Heart right ventricle (tissue), 16 donors: Measurements from ENCODE around the gene PRR23A. TPM values are rescaled to one million over a fixed set of nuclear protein-coding genes. Genes with fewer than 3 reads are reported as not detected.

Source experiments
- ATAC-seq, 8 donors: fragments of 200-7000 bp; cut with Tn5 transposase; one replicate each; pipeline ENCODE4 v1.9.1; 2020; ENCODE audit warnings: mild to moderate bottlenecking in 8 of 8, moderate library complexity in 8 of 8, moderate number of reproducible peaks in 1 of 8
- DNase-seq, 2 donors: peaks; one replicate each; pipeline ENCODE4 v3.0.0-alpha.2; 2020
- H3K27ac ChIP-seq, 10 donors: fragments of 200-600 bp; sonication (generic) in 2 of 10; one replicate each; pipeline versions ENCODE4 v1.5.0 to v1.8.0; 2020 to 2022; ENCODE audit warnings: mild to moderate bottlenecking in 3 of 10
- H3K27me3 ChIP-seq, 7 donors: fragments of 200-600 bp; one replicate each; pipeline ENCODE4 v1.8.0; 2021 to 2022; ENCODE audit warnings: mild to moderate bottlenecking in 2 of 7
- H3K36me3 ChIP-seq, 9 donors: fragments of 200-600 bp; sonication (generic) in 1 of 9; one replicate each; pipeline versions ENCODE4 v1.5.0 to v1.8.0; 2020 to 2022; ENCODE audit warnings: mild to moderate bottlenecking in 2 of 9
- H3K4me1 ChIP-seq, 9 donors: fragments of 200-600 bp; sonication (generic) in 1 of 9; one replicate each; pipeline versions ENCODE4 v1.5.0 to v1.8.0; 2020 to 2022; ENCODE audit warnings: mild to moderate bottlenecking in 4 of 9
- H3K4me3 ChIP-seq, 10 donors: fragments of 200-600 bp; sonication (generic) in 2 of 10; one replicate each; pipeline versions ENCODE4 v1.5.0 to v1.8.0; 2020 to 2022; ENCODE audit warnings: mild to moderate bottlenecking in 7 of 10, moderate library complexity in 2 of 10
- H3K9me3 ChIP-seq, 11 donors: fragments of 200-600 bp in 10 of 11; sonication (generic) in 2 of 11; one replicate each; pipeline versions ENCODE4 v1.5.0 to v1.8.0; 2013 to 2022; ENCODE audit warnings: mild to moderate bottlenecking in 2 of 11, control low read depth in 1 of 11, moderate library complexity in 1 of 11
- WGBS, 2 donors: extraction: QIAGEN DNeasy Blood & Tissue Kit; methylation state at CpG; one replicate each; pipeline ENCODE4 v1.1.7; 2013; ENCODE audit warnings: inconsistent platforms in 1 of 2; 5-methylcytosine and 5-hydroxymethylcytosine counted together
- intact Hi-C, 10 donors: fragments of 100-400 bp; cut with DNase I; formaldehyde crosslinking; loops; one replicate each; pipeline versions ENCODE4 v1.11.1 to v1.14.2; 2022
- polyA plus RNA-seq, 2 donors: library from polyadenylated mRNA; stranded (reverse); fragments of 200-250 nt; gene quantifications; one replicate each; pipeline ENCODE4 v1.2.3, GENCODE V29; 2013
- total RNA-seq, 10 donors: library from RNA; stranded (reverse); fragmentation: NEBNext Ultra II Directional in 3 of 10; extraction: Animal tissue kit (Norgen Biotek cat#: 25700) in 3 of 10; gene quantifications; one replicate each; pipeline versions ENCODE4 v1.2.1 to v1.2.4, GENCODE V29; 2021 to 2023
- TF ChIP-seq, protein P1 (sequence below), 9 donors: fragments of 200-600 bp; sonication (generic) in 2 of 9; IDR thresholded peaks; one replicate each; pipeline versions ENCODE4 v1.5.0 to v1.8.0; 2021 to 2022; ENCODE audit warnings: antibody characterized with exemption in 9 of 9, mild to moderate bottlenecking in 5 of 9, moderate library complexity in 1 of 9
- donor health status: Arrhythmogenic right ventricular cardiomyopathy.
- donor health status: ischemic (EF 13 %, LVEDD 7.1; RV severe dilation, severe dysfunction).
- donor health status: healthy with polysubstance abuse.
- donor health status: DM: no; HTN: yes; CAD: no.
- donor health status: DM: no; HTN: no; CAD: no.
- donor health status: ischemic (EF 25% LVEDD 6.9; RV normal size, moderate dysfunction).
- donor health status: ischemic (EF 25% LVEDD 5.7; RV mildly dilated, moderate dysfunction).
- donor health status: healthy.
- donor health status: DM: yes; HTN: yes; CAD: no.
- donor health status: Ischemic cardiomyopathy.
- donor health status: ischemic (EF 35%, LVEDD 5.7; RV mildly dilated, moderate dysfunction).
- donor health status: nonischemic (EF 11% LVEDD 7.7; RV severe dilation, severe dysfunction).
- donor health status: DM: yes; HTN: yes; CAD: no.
- donor health status: PGD.
- donor health status: ischemic (EF 29% LVEDD 5.4; RV normal size, mild dysfunction).
- donor health status: nonischemic (EF 23%, LVEDD 6.1; RV moderate dilation, normal function).

PRR23A gene
- total and polyA plus RNA-seq, 12 donors, result not detected

DNA sequence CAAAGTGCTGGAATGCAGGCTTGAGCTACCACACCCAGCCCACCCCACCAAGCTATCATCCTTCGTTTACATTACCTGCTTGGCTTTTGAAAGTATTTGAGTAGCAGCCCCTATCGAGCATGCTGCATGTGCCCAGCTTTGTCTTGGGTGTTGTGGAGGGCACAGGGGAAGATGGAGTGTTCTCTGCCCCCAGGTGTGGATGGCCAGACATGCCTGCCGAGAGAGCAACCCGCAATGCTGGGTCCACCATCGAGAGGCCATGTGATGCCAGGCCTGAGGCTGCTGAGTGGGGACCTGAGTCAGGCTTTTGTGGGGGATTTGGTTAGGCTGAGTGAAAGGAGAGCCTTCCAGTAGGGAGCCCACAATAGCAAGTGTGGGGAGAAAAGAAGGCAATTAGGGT, 33.1 kb downstream of the PRR23A start:
- ATAC-seq, result no peak
- H3K4me1 ChIP-seq, result no peaks in the 10 kb centered on the region
- no peak overlapping the region for H3K4me3 ChIP-seq
- no peaks in the 10 kb centered on the region for H3K36me3 ChIP-seq
- H3K27ac ChIP-seq, result no peak overlapping the region
- intact Hi-C loops, result no loop called here
- WGBS, 2 donors, result 85 to 86% methylated on average over 5 of the region's 5 CpGs
- no peak for DNase-seq
- TF ChIP-seq, protein P1, sequence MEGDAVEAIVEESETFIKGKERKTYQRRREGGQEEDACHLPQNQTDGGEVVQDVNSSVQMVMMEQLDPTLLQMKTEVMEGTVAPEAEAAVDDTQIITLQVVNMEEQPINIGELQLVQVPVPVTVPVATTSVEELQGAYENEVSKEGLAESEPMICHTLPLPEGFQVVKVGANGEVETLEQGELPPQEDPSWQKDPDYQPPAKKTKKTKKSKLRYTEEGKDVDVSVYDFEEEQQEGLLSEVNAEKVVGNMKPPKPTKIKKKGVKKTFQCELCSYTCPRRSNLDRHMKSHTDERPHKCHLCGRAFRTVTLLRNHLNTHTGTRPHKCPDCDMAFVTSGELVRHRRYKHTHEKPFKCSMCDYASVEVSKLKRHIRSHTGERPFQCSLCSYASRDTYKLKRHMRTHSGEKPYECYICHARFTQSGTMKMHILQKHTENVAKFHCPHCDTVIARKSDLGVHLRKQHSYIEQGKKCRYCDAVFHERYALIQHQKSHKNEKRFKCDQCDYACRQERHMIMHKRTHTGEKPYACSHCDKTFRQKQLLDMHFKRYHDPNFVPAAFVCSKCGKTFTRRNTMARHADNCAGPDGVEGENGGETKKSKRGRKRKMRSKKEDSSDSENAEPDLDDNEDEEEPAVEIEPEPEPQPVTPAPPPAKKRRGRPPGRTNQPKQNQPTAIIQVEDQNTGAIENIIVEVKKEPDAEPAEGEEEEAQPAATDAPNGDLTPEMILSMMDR (IDR thresholded peaks at IDR 0.05), result no peak
- H3K27me3 ChIP-seq, result peaks cover 0 to 36% (median 26%) of the 10 kb centered on the region in 7 donors
- H3K9me3 ChIP-seq, result no peaks in the 10 kb centered on the region

- intact Hi-C loops, result no loop called here
- ATAC-seq (no peak), DNase-seq (no peak)
- Histone ChIP-seq H3K36me3 (no peaks in the 10 kb centered on the region), H3K4me1 (no peaks in the 10 kb centered on the region), H3K4me3 (no peak overlapping the region), H3K27me3 (peaks cover 0 to 39% (median 26%) of the 10 kb centered on the region in 7 donors), H3K9me3 (no peaks in the 10 kb centered on the region), H3K27ac (no peak overlapping the region)
- TF ChIP-seq, protein P1 (IDR thresholded peaks at IDR 0.05), result no peak
- 49 to 55% methylated on average over 6 of the region's 6 CpGs for WGBS, 2 donors
Measured at GRCh38 chr3:138971766-138972320, 34.2 kb downstream of the PRR23A start.

DNA sequence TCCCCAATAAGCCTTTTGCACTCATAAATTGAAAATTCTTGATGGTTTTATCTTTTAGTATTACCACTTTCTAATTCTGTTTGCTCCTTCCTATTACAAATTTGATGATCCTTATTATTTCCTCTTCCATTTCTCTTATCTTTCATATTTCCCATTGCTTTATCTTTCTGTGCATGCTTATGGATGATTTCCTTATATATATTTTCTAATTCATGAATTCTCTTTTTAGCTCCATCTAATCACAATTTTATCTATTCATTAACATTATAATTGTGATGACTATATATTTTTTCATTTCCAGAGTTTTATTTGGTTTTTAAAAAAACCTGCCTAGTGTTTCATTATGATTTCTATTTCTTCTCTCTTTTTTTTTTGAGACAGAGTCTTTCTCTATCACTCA, 41.1 kb downstream of the PRR23A start:
- Histone ChIP-seq H3K4me3 (no peak overlapping the region), H3K36me3 (no peaks in the 10 kb centered on the region), H3K27ac (no peak overlapping the region), H3K27me3 (peaks cover 0 to 66% (median 58%) of the 10 kb centered on the region in 7 donors), H3K9me3 (peaks cover 0 to 26% (median 9%) of the 10 kb centered on the region in 11 donors), H3K4me1 (peaks cover 0 to 6% (median 4%) of the 10 kb centered on the region in 9 donors)
- DNase-seq (no peak), ATAC-seq (no peak)
- intact Hi-C loops, result no loop called here
- TF ChIP-seq, protein P1 (IDR thresholded peaks at IDR 0.05), result no peak

GRCh38 chr3:138964264-138964663, 41.8 kb downstream of the PRR23A start:
- WGBS, 2 donors, result 91 to 93% methylated on average over 2 of the region's 2 CpGs
- no peaks in the 10 kb centered on the region for H3K36me3 ChIP-seq
- DNase-seq, result no peak
- no peak for ATAC-seq
- no peak overlapping the region for H3K27ac ChIP-seq
- H3K9me3 ChIP-seq, result peaks cover 0 to 26% (median 9%) of the 10 kb centered on the region in 11 donors
- TF ChIP-seq, protein P1 (IDR thresholded peaks at IDR 0.05), result no peak
- peaks cover 2 to 70% (median 60%) of the 10 kb centered on the region in 7 donors for H3K27me3 ChIP-seq
- H3K4me3 ChIP-seq, result no peak overlapping the region
- peaks cover 0 to 6% (median 4%) of the 10 kb centered on the region in 9 donors for H3K4me1 ChIP-seq
- intact Hi-C loops, result no loop called here
